GM19193 (cell line): ENCODE measurements around the gene HPD.

Source experiments
- POLR2A ChIP-seq: IDR thresholded peaks from 4 replicates; pipeline ENCODE4 v1.6.1; 2011; ENCODE audit not compliant: insufficient read depth, insufficient read length; ENCODE audit errors: extremely low read depth

The HPD gene

GRCh38 chr12:121810234-121810817 is 48.3 kb downstream of the HPD start:
- no peak for TF ChIP-seq POLR2A

- no peak for TF ChIP-seq POLR2A
Observed at GRCh38 chr12:121809712-121810116, 48.9 kb downstream of the HPD start.

GRCh38 chr12:121808623-121809022 is 50.0 kb downstream of the HPD start:
- TF ChIP-seq POLR2A, result no peak

GRCh38 chr12:121807642-121808347 is 50.9 kb downstream of the HPD start:
- TF ChIP-seq POLR2A, result no peak

- no peak for TF ChIP-seq POLR2A
Observed at GRCh38 chr12:121806546-121807423, 51.9 kb downstream of the HPD start.

GRCh38 chr12:121806009-121806545 is 52.6 kb downstream of the HPD start:
- TF ChIP-seq POLR2A, result no peak

- no peak for TF ChIP-seq POLR2A
Observed at GRCh38 chr12:121805171-121806008, 53.3 kb downstream of the HPD start.

GRCh38 chr12:121804417-121805111 is 54.1 kb downstream of the HPD start:
- peak; percentile 38 for TF ChIP-seq POLR2A

GRCh38 chr12:121803861-121804416 is 54.7 kb downstream of the HPD start, which contains the start of gene SETD1B:
Gene SETD1B (plus strand): TSS chr12:121804009. CDS start chr12:121804738, 729 bp downstream.
- TF ChIP-seq POLR2A, result peak; percentile 41

GRCh38 chr12:121802843-121803698 is 55.6 kb downstream of the HPD start:
- peak; percentile 88 for TF ChIP-seq POLR2A

- no peak for TF ChIP-seq POLR2A
Observed at GRCh38 chr12:121802485-121802842, 56.2 kb downstream of the HPD start.

- TF ChIP-seq POLR2A, result peak; percentile 36
Observed at GRCh38 chr12:121801595-121802484, 56.8 kb downstream of the HPD start.
